Stimulated activated CD8-positive, alpha-beta memory T cell treated with anti-CD3 and anti-CD28 coated beads, Interleukin-7, amount 100 ng/mL, for 48 hours (primary cell): ENCODE data around the gene BAHCC1.

Experiments used
- DNase-seq, 2 donors: peaks; one replicate each; pipeline ENCODE4 v3.0.0-alpha.2; 2020; ENCODE audit warnings: low read depth in 1 of 2; ENCODE audit errors: extremely low read depth in 1 of 2

Gene BAHCC1

GRCh38 chr17:81366648-81367047, 28.6 kb upstream of the BAHCC1 start:
- DNase-seq: no peak

- no peak for DNase-seq
These were observed 28.1 kb upstream of the BAHCC1 start for GRCh38 chr17:81367171-81367570.

GRCh38 chr17:81368161-81369022, 26.9 kb upstream of the BAHCC1 start:
- no peak for DNase-seq

- DNase-seq: no peak
These were observed 25.0 kb upstream of the BAHCC1 start for GRCh38 chr17:81370294-81370693.

- DNase-seq: no peak
These were observed 23.1 kb upstream of the BAHCC1 start for GRCh38 chr17:81371910-81372760.

GRCh38 chr17:81373536-81374160, 21.6 kb upstream of the BAHCC1 start:
- DNase-seq: no peak

- DNase-seq: no peak
These were observed 20.4 kb upstream of the BAHCC1 start for GRCh38 chr17:81374890-81375289.

- DNase-seq: no peak
These were observed 18.1 kb upstream of the BAHCC1 start for GRCh38 chr17:81376946-81377714.

GRCh38 chr17:81378941-81379511, 16.2 kb upstream of the BAHCC1 start:
- DNase-seq: no peak

- no peak for DNase-seq
These were observed 15.7 kb upstream of the BAHCC1 start for GRCh38 chr17:81379523-81379942.

GRCh38 chr17:81380131-81380530, 15.1 kb upstream of the BAHCC1 start:
- no peak for DNase-seq

GRCh38 chr17:81380666-81381518, 14.4 kb upstream of the BAHCC1 start:
- no peak for DNase-seq

GRCh38 chr17:81381632-81382577, 13.4 kb upstream of the BAHCC1 start:
- no peak for DNase-seq

GRCh38 chr17:81382851-81383250, 12.4 kb upstream of the BAHCC1 start:
- DNase-seq: no peak

GRCh38 chr17:81383504-81384421, 11.5 kb upstream of the BAHCC1 start:
- DNase-seq: no peak

GRCh38 chr17:81384929-81385319, 10.3 kb upstream of the BAHCC1 start:
- no peak for DNase-seq
